ENCODE data around the gene TGM3. TPM values are rescaled to one million over a fixed set of nuclear protein-coding genes. Genes with fewer than 3 reads are reported as not detected.

The TGM3 gene
- total and polyA plus RNA-seq, 2 experiments from 2014 or later, result 0.08 TPM; not detected in 1

- TF ChIP-seq STAT1 (IDR thresholded peaks at IDR 0.05; ENCODE audit: unreplicated experiment) (no peak), ZNF331 (CRISPR knock-in tag; IDR thresholded peaks at IDR 0.05; ENCODE audit: low read depth) (no peak)
Observed at GRCh38 chr20:2253256-2253655, 42.5 kb upstream of the TGM3 start (continued).

GRCh38 chr20:2254333-2254732 is 41.5 kb upstream of the TGM3 start:
- no peaks in the 10 kb centered on the region for H3K27me3 ChIP-seq (ENCODE audit: insufficient read depth)
- no peak overlapping the region for H3K4me3 Mint-ChIP-seq
- no peaks in the 10 kb centered on the region for H3K9me3 Mint-ChIP-seq
- H3K4me1 ChIP-seq (ENCODE audit: insufficient read depth), result peaks cover 9% of the 10 kb centered on the region
- H3K79me2 ChIP-seq (replicated peaks; ENCODE audit: insufficient read depth), result no peaks in the 10 kb centered on the region
- peaks cover 14% of the 10 kb centered on the region for H3K4me1 Mint-ChIP-seq
- no peaks in the 10 kb centered on the region for H3F3A ChIP-seq (replicated peaks; ENCODE audit: low read depth)
- no peak overlapping the region for H3K27ac Mint-ChIP-seq
- TF ChIP-seq EZH2 (IDR thresholded peaks at IDR 0.05; ENCODE audit: low read depth, unreplicated experiment), result no peak
- TF ChIP-seq ZNF114 (CRISPR knock-in tag; IDR thresholded peaks at IDR 0.05), result no peak
- H3K27ac ChIP-seq (ENCODE audit: low read depth), result no peak overlapping the region
- no peak overlapping the region for H2AFZ ChIP-seq
- no peaks in the 10 kb centered on the region for H4K20me1 ChIP-seq (replicated peaks; ENCODE audit: insufficient read depth)
- H3K36me3 Mint-ChIP-seq (ENCODE audit: low read depth), result no peaks in the 10 kb centered on the region
- no peaks in the 10 kb centered on the region for H3K9me2 ChIP-seq (ENCODE audit: insufficient read depth)
- no peak overlapping the region for H3K4me2 ChIP-seq
- DNase-seq (ENCODE audit: low spot score) (no peak), ATAC-seq (no peak)
- no peaks in the 10 kb centered on the region for H3K36me3 ChIP-seq (ENCODE audit: insufficient read depth)
- H3K27me3 Mint-ChIP-seq (ENCODE audit: insufficient read depth, low read depth, poor library complexity), result no peaks in the 10 kb centered on the region
- H3K4me3 ChIP-seq, result no peak overlapping the region

DNA sequence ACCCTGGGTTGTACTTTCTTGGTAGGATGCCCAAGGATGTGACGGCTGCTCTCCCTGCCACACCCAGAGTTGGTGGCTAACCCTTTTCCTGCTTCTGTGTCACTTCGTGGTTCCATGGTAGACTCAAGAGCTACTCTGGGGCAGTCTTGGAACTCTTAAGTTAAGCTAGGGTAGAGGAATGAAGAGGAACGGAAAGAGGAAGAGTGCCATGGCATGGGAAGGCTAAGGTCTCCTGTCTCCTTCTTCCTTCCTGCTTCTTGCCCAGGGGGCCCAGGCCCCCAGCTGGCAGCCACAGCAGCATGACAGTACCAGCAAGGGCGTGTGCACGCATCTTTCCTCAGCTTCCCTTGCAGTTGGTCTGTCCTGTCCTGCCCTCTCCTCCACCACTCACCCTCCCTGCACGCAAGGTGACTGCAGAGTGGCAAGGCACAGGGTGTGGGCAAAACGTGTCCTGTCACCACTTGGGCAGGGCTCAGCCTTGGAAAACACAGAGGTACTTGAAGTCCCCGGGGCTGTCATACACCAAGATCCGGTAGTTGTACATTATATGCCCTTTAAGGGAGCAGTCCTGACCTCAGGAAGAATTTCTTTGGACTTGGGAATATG is 39.8 kb upstream of the TGM3 start:
- H3K36me3 Mint-ChIP-seq (ENCODE audit: low read depth), result no peaks in the 10 kb centered on the region
- H3F3A ChIP-seq (replicated peaks; ENCODE audit: low read depth), result no peaks in the 10 kb centered on the region
- TF ChIP-seq POLR2AphosphoS5 (IDR thresholded peaks at IDR 0.05; ENCODE audit: low read depth), result no peak
- no peak for TF ChIP-seq CTCF (conservative IDR thresholded peaks at IDR 0.05; ENCODE audit: low read depth in 2 of 2)
- no peak for TF ChIP-seq EZH2 (IDR thresholded peaks at IDR 0.05; ENCODE audit: low read depth, unreplicated experiment)
- TF ChIP-seq CREB1 (CRISPR knock-in tag; IDR thresholded peaks at IDR 0.05; ENCODE audit: low read depth), result no peak
- no peak for TF ChIP-seq ZNF462 (CRISPR knock-in tag; IDR thresholded peaks at IDR 0.05)
- no peak for TF ChIP-seq ZNF114 (CRISPR knock-in tag; IDR thresholded peaks at IDR 0.05)
- TF ChIP-seq JUNB (IDR thresholded peaks at IDR 0.05; ENCODE audit: unreplicated experiment), result no peak
- no peak for TF ChIP-seq NANOG (IDR thresholded peaks at IDR 0.05; ENCODE audit: borderline replicate concordance)
- no peak for TF ChIP-seq STAT1 (IDR thresholded peaks at IDR 0.05; ENCODE audit: unreplicated experiment)

More for the DNA sequence above, 39.8 kb upstream of the TGM3 start:
- Mint-ChIP-seq H3K4me1 (peaks cover 14% of the 10 kb centered on the region), H3K27me3 (ENCODE audit: insufficient read depth, low read depth, poor library complexity) (peaks cover 3% of the 10 kb centered on the region), H3K27ac (no peak overlapping the region), H3K4me3 (no peak overlapping the region), H3K9me3 (no peaks in the 10 kb centered on the region)
- Histone ChIP-seq H2AFZ (no peak overlapping the region), H3K79me2 (replicated peaks; ENCODE audit: insufficient read depth) (no peaks in the 10 kb centered on the region), H3K27me3 (ENCODE audit: insufficient read depth) (no peaks in the 10 kb centered on the region), H4K20me1 (replicated peaks; ENCODE audit: insufficient read depth) (no peaks in the 10 kb centered on the region), H3K36me3 (ENCODE audit: insufficient read depth) (no peaks in the 10 kb centered on the region), H3K4me2 (no peak overlapping the region), H3K4me3 (no peak overlapping the region), H3K9me2 (ENCODE audit: insufficient read depth) (no peaks in the 10 kb centered on the region), H3K4me1 (ENCODE audit: insufficient read depth) (peaks cover 9% of the 10 kb centered on the region), H3K27ac (ENCODE audit: low read depth) (no peak overlapping the region)
- no peak for ATAC-seq
- no peak for DNase-seq (ENCODE audit: low spot score)
